Panc1 (cell line): ENCODE results near the gene NT5DC3.

Source experiments
- CTCF ChIP-seq: fragments of 450-650 bp; IDR thresholded peaks from 2 replicates; pipeline ENCODE4 v1.5.1; 2017; ENCODE audit warnings: mild to moderate bottlenecking
- POLR2AphosphoS5 ChIP-seq: IDR thresholded peaks from 2 replicates; pipeline ENCODE4 v1.6.1; 2012; ENCODE audit warnings: mild to moderate bottlenecking, low read depth, low read length, moderate library complexity
- SIN3A ChIP-seq: IDR thresholded peaks from 2 replicates; pipeline ENCODE4 v1.6.1; 2012; ENCODE audit warnings: low read depth, mild to moderate bottlenecking, low read length, moderate library complexity, borderline replicate concordance; ENCODE audit not compliant: insufficient read depth

- no peak for TF ChIP-seq CTCF
- TF ChIP-seq POLR2AphosphoS5: no peak
- TF ChIP-seq SIN3A: no peak
Measured at GRCh38 chr12:103762473-103762872, 78.6 kb downstream of the NT5DC3 start.
